ENCODE measurements around the gene POLR2F.
"Not testable (repeated sequence)": the region's sequence is repeated elsewhere in the genome, so short reads cannot be mapped to it uniquely, and the experiment has no call there.

The POLR2F gene

GRCh38 chr22:37975153-37975552 lies 21.7 kb downstream of the POLR2F start:
- Histone ChIP-seq H3K36me3 (peaks cover 0 to 80% (median 15%) of the 10 kb centered on the region in 3 donors), H3K4me1 (peaks cover 0 to 3% (median 0%) of the 10 kb centered on the region in 4 donors)

GRCh38 chr22:37976022-37976421 lies 22.5 kb downstream of the POLR2F start:
- DNase-seq; intact Hi-C loops (cut with DNase I; ENCODE audit: low total_unique reads): not testable (repeated sequence)

More at GRCh38 chr22:37975153-37975552, 21.7 kb downstream of the POLR2F start:
- Histone ChIP-seq H3K4me3 (no peak overlapping the region), H3K9me3 (no peaks in the 10 kb centered on the region), H3K27ac (no peak overlapping the region), H3K27me3 (no peaks in the 10 kb centered on the region)
- intact Hi-C loops (cut with DNase I; ENCODE audit: low total_unique reads): no loop called here
- TF ChIP-seq CTCF (IDR thresholded peaks at IDR 0.05): no peak
- no peak for DNase-seq

GRCh38 chr22:37976547-37976946 lies 23.0 kb downstream of the POLR2F start:
- Histone ChIP-seq H3K4me1 (peaks cover 0 to 3% (median 0%) of the 10 kb centered on the region in 4 donors), H3K27ac (no peak overlapping the region), H3K4me3 (no peak overlapping the region), H3K9me3 (no peaks in the 10 kb centered on the region), H3K27me3 (no peaks in the 10 kb centered on the region), H3K36me3 (peaks cover 0 to 80% (median 11%) of the 10 kb centered on the region in 3 donors)
- TF ChIP-seq CTCF (IDR thresholded peaks at IDR 0.05): no peak
- intact Hi-C loops (cut with DNase I; ENCODE audit: low total_unique reads): no loop called here
- DNase-seq: no peak

More at GRCh38 chr22:37976022-37976421, 22.5 kb downstream of the POLR2F start:
- peaks cover 0 to 80% (median 12%) of the 10 kb centered on the region in 3 donors for H3K36me3 ChIP-seq
- H3K27ac ChIP-seq, H3K9me3 ChIP-seq, H3K4me1 ChIP-seq, H3K27me3 ChIP-seq, H3K4me3 ChIP-seq: not testable (repeated sequence)

GRCh38 chr22:37979782-37980181 lies 26.3 kb downstream of the POLR2F start:
- H3K36me3 ChIP-seq: peaks cover 0 to 64% (median 6%) of the 10 kb centered on the region in 3 donors
- intact Hi-C loops (cut with DNase I; ENCODE audit: low total_unique reads): no loop called here
- no peak for TF ChIP-seq CTCF (IDR thresholded peaks at IDR 0.05)
- no peak for DNase-seq
- no peaks in the 10 kb centered on the region for H3K9me3 ChIP-seq
- no peaks in the 10 kb centered on the region for H3K27me3 ChIP-seq
- H3K4me1 ChIP-seq: peaks cover 0 to 3% (median 0%) of the 10 kb centered on the region in 4 donors
- H3K27ac ChIP-seq: no peak overlapping the region
- H3K4me3 ChIP-seq: no peak overlapping the region

- intact Hi-C loops (cut with DNase I; ENCODE audit: low total_unique reads): no loop called here
- no peak for TF ChIP-seq CTCF (IDR thresholded peaks at IDR 0.05)
- no peaks in the 10 kb centered on the region for H3K9me3 ChIP-seq
- H3K4me1 ChIP-seq: peaks cover 0 to 3% (median 0%) of the 10 kb centered on the region in 4 donors
- no peaks in the 10 kb centered on the region for H3K27me3 ChIP-seq
- DNase-seq: no peak
- H3K36me3 ChIP-seq: peaks cover 1 to 55% (median 2%) of the 10 kb centered on the region in 3 donors
- no peak overlapping the region for H3K27ac ChIP-seq
- H3K4me3 ChIP-seq: no peak overlapping the region
These were observed 27.9 kb downstream of the POLR2F start for GRCh38 chr22:37981282-37982011.

- no peak for TF ChIP-seq CTCF (IDR thresholded peaks at IDR 0.05)
- Histone ChIP-seq H3K4me3 (no peak overlapping the region), H3K9me3 (no peaks in the 10 kb centered on the region), H3K36me3 (peaks cover 0 to 49% (median 3%) of the 10 kb centered on the region in 3 donors), H3K27me3 (no peaks in the 10 kb centered on the region), H3K4me1 (peaks cover 0 to 3% (median 0%) of the 10 kb centered on the region in 4 donors), H3K27ac (no peak overlapping the region)
- intact Hi-C loops (cut with DNase I; ENCODE audit: low total_unique reads): no loop called here
- no peak for DNase-seq
These were observed 28.8 kb downstream of the POLR2F start for GRCh38 chr22:37982151-37982785.

Data from tibial artery (tissue), 4 donors.